ENCODE results near the gene ESRRB. TPM values are rescaled to one million over a fixed set of nuclear protein-coding genes. Genes with fewer than 3 reads are reported as not detected.

ESRRB gene
- polyA plus RNA-seq, 1 of the 3 experiments (the other 2 are of a cell fraction): 0.05 TPM

GRCh38 chr14:76407449-76408150 lies 31.7 kb downstream of the ESRRB start:
- no peaks in the 10 kb centered on the region for H3K79me2 ChIP-seq (ENCODE audit: insufficient read depth)
- H3F3A ChIP-seq (replicated peaks; ENCODE audit: insufficient read depth): no peaks in the 10 kb centered on the region
- TF ChIP-seq TAF1 (IDR thresholded peaks at IDR 0.05; ENCODE audit: borderline replicate concordance, low read depth, low read length) (no peak), USF2 (IDR thresholded peaks at IDR 0.05; ENCODE audit: borderline replicate concordance, low read depth, low read length) (no peak), FOXM1 (IDR thresholded peaks at IDR 0.05; ENCODE audit: low read depth) (no peak), ELF1 (IDR thresholded peaks at IDR 0.05) (no peak), NFIC (IDR thresholded peaks at IDR 0.05; ENCODE audit: borderline replicate concordance) (no peak), TEAD4 (IDR thresholded peaks at IDR 0.05; ENCODE audit: borderline replicate concordance, insufficient read depth) (no peak), CTCF (IDR thresholded peaks at IDR 0.05) (no peak), YY1 (IDR thresholded peaks at IDR 0.05; ENCODE audit: low read depth) (no peak), PBX3 (IDR thresholded peaks at IDR 0.05) (no peak)
- TF ChIP-seq, protein P1, sequence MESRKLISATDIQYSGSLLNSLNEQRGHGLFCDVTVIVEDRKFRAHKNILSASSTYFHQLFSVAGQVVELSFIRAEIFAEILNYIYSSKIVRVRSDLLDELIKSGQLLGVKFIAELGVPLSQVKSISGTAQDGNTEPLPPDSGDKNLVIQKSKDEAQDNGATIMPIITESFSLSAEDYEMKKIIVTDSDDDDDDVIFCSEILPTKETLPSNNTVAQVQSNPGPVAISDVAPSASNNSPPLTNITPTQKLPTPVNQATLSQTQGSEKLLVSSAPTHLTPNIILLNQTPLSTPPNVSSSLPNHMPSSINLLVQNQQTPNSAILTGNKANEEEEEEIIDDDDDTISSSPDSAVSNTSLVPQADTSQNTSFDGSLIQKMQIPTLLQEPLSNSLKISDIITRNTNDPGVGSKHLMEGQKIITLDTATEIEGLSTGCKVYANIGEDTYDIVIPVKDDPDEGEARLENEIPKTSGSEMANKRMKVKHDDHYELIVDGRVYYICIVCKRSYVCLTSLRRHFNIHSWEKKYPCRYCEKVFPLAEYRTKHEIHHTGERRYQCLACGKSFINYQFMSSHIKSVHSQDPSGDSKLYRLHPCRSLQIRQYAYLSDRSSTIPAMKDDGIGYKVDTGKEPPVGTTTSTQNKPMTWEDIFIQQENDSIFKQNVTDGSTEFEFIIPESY (IDR thresholded peaks at IDR 0.05; ENCODE audit: borderline replicate concordance, low read depth): no peak
- no peaks in the 10 kb centered on the region for H3K9me2 ChIP-seq
- H3K4me3 ChIP-seq (ENCODE audit: low read depth in 2 of 2, low read length in 1 of 2): no peak overlapping the region
- 55% methylated on average over 7 of the region's 9 CpGs for WGBS (ENCODE audit: low lambda C conversion rate)
- POLR2A ChIA-PET: no interaction called here
- no peaks in the 10 kb centered on the region for H3K36me3 ChIP-seq (replicated peaks in 1 of 2; ENCODE audit: control insufficient read depth in 1 of 2, insufficient read depth in 2 of 2, low read length in 1 of 2)
- no peaks in the 10 kb centered on the region for H3K9me3 ChIP-seq
- H3K4me1 ChIP-seq (ENCODE audit: control insufficient read depth in 1 of 2, insufficient read depth in 2 of 2, low read depth in 1 of 2, low read length in 1 of 2): no peaks in the 10 kb centered on the region
- no peak overlapping the region for H3K4me2 ChIP-seq
- no peak overlapping the region for H3K27ac ChIP-seq (ENCODE audit: low read depth in 2 of 2, low read length in 1 of 2)
- no peaks in the 10 kb centered on the region for H4K20me1 ChIP-seq (ENCODE audit: insufficient read depth)
- no peak for DNase-seq
- no peak overlapping the region for H3K9ac ChIP-seq
- CTCF ChIA-PET: interaction anchor here (0.8 to 2.1 kb wide), 3 partner anchors 20 to 323 kb away, joined by 4 to 5 read pairs (median 5); no protein-coding TSS in a partner anchor
- H3K27me3 ChIP-seq (ENCODE audit: insufficient read depth): peaks cover 12% of the 10 kb centered on the region; the same call in 1 of the 2 replicates
- no peak overlapping the region for H2AFZ ChIP-seq (ENCODE audit: low read depth)
